ENCODE data around the gene PFDN1. TPM values are rescaled to one million over a fixed set of nuclear protein-coding genes. Genes with fewer than 3 reads are reported as not detected.

The PFDN1 gene
- total RNA-seq, 1 donor from 2014 or later, result 135 TPM

GRCh38 chr5:140220032-140220697 lies 82.7 kb downstream of the PFDN1 start:
- DNase-seq (ENCODE audit: low spot score in 2 of 2), result no peak
- no peaks in the 10 kb centered on the region for H3K36me3 ChIP-seq
- no peak overlapping the region for H3K27ac ChIP-seq
- no peaks in the 10 kb centered on the region for H3K9me3 ChIP-seq
- intact Hi-C loops (cut with DNase I), result no loop called here
- H3K27me3 ChIP-seq, result no peaks in the 10 kb centered on the region
- H3K4me3 ChIP-seq, result no peak overlapping the region
- TF ChIP-seq, protein P1, sequence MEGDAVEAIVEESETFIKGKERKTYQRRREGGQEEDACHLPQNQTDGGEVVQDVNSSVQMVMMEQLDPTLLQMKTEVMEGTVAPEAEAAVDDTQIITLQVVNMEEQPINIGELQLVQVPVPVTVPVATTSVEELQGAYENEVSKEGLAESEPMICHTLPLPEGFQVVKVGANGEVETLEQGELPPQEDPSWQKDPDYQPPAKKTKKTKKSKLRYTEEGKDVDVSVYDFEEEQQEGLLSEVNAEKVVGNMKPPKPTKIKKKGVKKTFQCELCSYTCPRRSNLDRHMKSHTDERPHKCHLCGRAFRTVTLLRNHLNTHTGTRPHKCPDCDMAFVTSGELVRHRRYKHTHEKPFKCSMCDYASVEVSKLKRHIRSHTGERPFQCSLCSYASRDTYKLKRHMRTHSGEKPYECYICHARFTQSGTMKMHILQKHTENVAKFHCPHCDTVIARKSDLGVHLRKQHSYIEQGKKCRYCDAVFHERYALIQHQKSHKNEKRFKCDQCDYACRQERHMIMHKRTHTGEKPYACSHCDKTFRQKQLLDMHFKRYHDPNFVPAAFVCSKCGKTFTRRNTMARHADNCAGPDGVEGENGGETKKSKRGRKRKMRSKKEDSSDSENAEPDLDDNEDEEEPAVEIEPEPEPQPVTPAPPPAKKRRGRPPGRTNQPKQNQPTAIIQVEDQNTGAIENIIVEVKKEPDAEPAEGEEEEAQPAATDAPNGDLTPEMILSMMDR (IDR thresholded peaks at IDR 0.05), result no peak
- peaks cover 0 to 5% of the 10 kb centered on the region in 2 donors for H3K4me1 ChIP-seq

DNA sequence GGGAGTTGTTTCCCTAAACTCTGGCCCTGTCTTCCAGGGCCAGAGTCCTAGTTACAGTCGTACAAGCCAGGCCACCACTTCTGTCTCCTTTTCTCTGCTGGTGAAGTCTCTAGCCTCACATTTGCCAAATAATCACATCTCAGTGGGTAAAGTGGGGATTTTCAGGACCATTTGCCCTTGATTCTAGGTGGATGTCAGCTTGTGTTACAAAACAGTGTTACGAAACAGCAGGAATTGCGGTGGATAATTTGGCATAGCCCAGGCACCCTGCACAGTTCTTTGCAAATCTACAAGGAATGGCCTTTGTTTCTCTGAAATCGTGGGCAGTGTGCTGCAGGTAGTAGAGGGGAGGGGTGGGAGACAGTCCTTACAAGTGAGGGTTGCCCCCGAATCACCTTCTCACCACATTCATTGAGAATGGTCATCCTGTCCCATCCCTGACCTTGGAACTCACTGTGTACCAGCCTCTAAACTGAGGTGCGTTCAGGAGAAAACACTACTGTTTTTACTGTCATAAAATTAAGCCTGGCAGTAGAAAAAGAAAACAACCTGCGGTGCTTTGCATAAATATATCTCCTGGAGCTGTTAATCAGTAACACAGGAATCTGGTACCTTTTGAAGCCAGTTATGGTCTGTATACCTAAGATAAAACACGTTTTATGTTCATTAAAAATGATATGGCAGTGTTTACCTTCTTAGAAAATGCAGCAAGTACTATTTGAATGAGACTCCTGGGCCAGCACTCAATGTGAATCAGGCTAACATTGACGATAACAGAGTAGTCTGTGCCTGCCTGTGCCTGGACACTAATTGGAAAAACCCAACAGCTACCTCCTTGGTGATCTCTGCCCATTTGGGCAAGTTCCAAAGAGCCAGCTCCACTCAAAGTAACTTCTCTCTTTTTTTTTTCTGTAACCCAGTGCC lies 83.6 kb downstream of the PFDN1 start:
- TF ChIP-seq, protein P1 (IDR thresholded peaks at IDR 0.05), result no peak
- DNase-seq (ENCODE audit: low spot score in 2 of 2), result no peak
- H3K9me3 ChIP-seq, result no peaks in the 10 kb centered on the region
- no peak overlapping the region for H3K27ac ChIP-seq
- peaks cover 0 to 5% of the 10 kb centered on the region in 2 donors for H3K4me1 ChIP-seq
- intact Hi-C loops (cut with DNase I), result no loop called here
- no peaks in the 10 kb centered on the region for H3K36me3 ChIP-seq
- no peaks in the 10 kb centered on the region for H3K27me3 ChIP-seq
- no peak overlapping the region for H3K4me3 ChIP-seq

DNA sequence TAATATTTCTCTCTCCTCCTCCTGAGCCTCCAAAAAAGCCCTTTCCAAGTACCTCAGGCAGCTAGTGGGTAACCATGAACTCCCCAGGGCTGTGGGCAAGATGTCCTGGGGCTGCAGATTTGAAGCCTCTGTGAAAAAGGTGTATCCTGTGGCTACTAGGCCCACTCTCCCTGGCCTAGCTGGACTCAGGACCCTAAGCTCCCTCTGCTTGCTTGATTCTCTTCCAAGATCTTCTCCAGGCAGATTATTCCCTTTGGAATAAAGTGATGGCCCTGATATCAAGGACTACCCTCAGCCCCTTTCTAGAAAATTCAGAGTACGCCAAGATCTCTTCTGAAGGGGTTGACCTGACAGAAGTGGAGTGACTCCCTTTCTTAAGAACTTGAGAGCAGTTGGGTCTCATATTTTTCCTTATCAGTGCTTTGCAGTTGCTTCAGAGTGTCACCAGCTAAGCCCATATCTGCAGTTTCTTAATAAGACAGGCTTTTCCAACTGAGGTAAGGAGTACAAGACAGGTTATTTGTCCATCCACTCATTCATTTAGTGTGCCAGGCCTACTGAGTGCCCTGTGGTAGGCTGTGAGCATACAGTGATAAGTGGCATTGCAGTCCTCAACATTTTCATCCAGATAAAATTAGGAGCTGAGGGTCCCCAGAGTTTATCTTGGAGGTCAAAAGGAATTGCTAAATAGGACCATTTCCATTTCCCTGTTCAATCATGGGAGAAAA lies 85.4 kb downstream of the PFDN1 start:
- intact Hi-C loops (cut with DNase I), result no loop called here
- Histone ChIP-seq H3K4me1 (peaks cover 0 to 5% of the 10 kb centered on the region in 2 donors), H3K36me3 (no peaks in the 10 kb centered on the region), H3K27me3 (no peaks in the 10 kb centered on the region), H3K9me3 (no peaks in the 10 kb centered on the region), H3K27ac (no peak overlapping the region), H3K4me3 (no peak overlapping the region)
- TF ChIP-seq, protein P1 (IDR thresholded peaks at IDR 0.05), result no peak
- no peak for DNase-seq (ENCODE audit: low spot score in 2 of 2)

GRCh38 chr5:140216478-140217074 lies 86.3 kb downstream of the PFDN1 start:
- Histone ChIP-seq H3K4me1 (peaks cover 0 to 2% of the 10 kb centered on the region in 2 donors), H3K36me3 (no peaks in the 10 kb centered on the region), H3K4me3 (no peak overlapping the region), H3K9me3 (no peaks in the 10 kb centered on the region), H3K27me3 (no peaks in the 10 kb centered on the region), H3K27ac (no peak overlapping the region)
- DNase-seq (ENCODE audit: low spot score in 2 of 2), result no peak
- intact Hi-C loops (cut with DNase I), result no loop called here
- TF ChIP-seq, protein P1 (IDR thresholded peaks at IDR 0.05), result no peak

- Histone ChIP-seq H3K9me3 (no peaks in the 10 kb centered on the region), H3K4me3 (no peak overlapping the region), H3K4me1 (no peaks in the 10 kb centered on the region), H3K27me3 (no peaks in the 10 kb centered on the region), H3K27ac (no peak overlapping the region), H3K36me3 (no peaks in the 10 kb centered on the region)
- DNase-seq (ENCODE audit: low spot score in 2 of 2), result no peak
- intact Hi-C loops (cut with DNase I), result no loop called here
- TF ChIP-seq, protein P1 (IDR thresholded peaks at IDR 0.05), result no peak
Observed at GRCh38 chr5:140215276-140215675, 87.6 kb downstream of the PFDN1 start.
